GM21515 (cell line): ENCODE results near the gene PSD2.
A peak's percentile ranks its signal among the peaks of the same experiment; 100 is the strongest.

Source experiments
- ATAC-seq: cut with Tn5 transposase; IDR thresholded peaks from one replicate; pipeline ENCODE4 v1.9.1; 2021; ENCODE audit not compliant: unreplicated experiment

Gene PSD2

DNA sequence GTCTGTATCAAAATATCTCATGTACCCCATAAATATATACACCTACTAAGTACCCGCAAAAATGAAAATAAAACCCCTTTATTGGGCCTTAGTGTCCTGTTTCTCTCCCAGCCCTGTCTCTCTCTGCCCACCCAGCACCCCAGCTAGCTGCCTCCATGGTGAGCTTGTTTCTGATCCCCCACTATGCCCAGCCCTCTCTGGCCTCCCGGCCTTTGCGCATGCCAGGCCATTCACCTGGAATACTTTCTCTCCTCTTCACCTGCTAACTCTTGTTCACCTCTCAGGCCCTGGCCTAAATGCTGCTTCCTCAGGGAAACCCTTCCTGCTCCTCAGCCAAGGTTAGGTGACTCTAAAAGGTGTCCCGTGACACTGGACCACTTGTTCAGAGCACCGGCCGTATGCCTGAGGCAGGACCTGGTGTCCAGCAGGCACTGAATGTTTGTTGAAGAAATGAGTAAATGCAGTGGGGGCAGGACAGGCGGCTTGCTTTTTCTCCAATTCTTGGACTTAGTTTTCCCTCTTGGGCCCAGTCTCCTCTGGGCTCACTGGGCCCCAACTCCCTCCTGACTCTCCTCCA is 58.5 kb downstream of the PSD2 start:
- no peak for ATAC-seq

DNA sequence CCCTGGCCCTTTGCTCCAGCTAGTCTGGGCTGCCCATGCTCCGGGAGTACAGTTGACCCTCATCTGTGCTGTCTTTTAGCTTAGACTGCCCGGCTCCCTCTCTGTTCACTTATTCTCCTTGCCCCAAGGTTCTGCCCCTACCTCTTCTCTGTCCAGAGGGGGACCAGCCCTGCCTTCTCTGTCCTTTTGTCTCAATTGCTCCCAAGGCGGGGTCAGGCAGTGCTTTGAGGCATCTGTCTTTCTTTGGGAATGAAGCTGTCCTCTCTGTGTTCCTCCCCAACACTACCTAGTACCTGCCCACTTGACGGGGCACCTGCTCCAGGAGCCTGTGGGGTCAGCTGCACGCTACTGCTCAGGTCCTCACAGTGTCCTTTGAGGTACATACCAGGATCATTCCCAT is 59.3 kb downstream of the PSD2 start:
- no peak for ATAC-seq

DNA sequence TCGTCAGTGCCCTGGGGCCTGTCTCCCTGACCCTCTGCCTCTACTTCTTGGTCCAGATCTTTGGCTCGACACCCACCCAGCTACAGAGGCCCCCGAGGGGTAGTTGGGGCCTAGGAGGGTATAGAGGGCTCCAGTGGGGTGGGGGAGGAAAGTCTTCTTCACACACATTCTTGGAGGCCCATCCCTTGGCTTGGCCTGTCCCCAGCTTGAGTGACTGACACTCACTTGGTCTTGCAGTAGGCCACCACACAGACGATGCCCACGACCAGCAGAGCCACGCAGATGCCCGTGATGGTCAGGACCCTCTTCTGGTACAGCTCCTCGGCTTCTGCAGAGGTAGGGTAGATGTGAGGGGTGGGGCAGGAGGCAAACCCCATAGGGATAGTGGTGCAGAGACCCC is 59.8 kb downstream of the PSD2 start:
- no peak for ATAC-seq

DNA sequence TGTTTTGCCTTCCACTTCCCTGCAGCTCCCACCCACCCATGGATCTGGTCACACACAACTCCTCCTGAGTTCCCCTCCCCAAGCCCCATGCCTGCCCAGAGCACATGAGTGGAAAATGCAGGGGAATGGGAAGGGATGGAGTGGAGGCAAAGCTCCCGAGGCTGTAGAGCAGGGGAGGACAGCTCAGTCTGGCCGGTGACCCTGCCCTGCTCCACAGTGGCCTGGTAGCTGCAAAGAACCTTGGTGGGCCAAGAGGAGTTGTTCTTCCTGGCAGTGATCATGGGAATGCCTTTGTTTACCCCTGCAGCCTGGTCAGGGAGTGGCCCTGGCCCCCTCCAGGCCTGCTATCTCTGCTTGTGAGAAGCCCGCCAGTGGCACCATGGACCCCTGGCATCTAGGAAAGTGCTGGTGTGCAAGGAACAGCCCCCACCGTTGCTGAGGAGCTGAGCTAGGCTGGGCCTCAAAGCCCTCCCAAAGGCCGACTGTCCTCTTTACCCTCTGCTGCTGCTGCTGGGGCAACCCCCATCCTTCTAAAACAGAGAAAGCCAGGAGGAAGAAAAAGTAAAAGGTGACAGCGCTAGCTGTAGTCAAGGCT is 60.4 kb downstream of the PSD2 start:
- ATAC-seq = no peak

DNA sequence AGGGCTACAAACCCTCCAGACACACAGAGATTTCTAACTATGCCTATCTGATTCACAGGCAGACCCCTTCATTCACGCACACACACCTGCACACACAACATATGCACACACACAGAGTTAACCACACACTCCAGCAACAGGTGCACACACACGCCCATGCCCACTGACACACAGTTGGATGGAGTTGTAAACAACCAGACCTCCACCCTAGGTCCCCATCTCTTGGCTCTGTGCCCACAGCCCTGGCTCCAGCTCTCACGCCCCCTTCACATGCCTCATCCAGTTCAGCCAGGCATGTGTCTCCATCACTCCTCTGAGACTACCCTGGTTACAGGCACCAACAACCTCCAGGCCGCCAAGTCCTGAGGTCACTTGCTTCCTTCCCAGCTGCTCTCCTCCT is 61.1 kb downstream of the PSD2 start:
- no peak for ATAC-seq

DNA sequence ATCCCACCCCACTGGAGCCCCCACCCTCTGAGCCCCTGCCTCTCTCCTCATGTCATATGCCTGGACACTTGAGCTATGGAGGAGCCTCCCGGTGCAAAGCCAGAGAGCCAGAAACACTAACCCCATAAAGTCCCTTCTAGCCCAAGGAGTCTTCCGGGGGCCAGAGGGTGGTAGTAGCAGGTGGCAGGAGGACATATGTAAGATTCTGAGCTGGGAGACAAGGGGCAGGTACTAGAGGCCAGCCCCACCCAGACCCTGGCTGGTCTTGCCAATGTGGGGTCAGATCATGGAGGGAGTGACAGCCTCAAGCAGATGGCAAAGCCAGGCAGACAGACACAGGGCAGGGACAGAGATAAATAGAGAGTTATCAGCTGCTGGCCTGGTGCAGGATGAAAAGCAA is 63.4 kb downstream of the PSD2 start:
- no peak for ATAC-seq

DNA sequence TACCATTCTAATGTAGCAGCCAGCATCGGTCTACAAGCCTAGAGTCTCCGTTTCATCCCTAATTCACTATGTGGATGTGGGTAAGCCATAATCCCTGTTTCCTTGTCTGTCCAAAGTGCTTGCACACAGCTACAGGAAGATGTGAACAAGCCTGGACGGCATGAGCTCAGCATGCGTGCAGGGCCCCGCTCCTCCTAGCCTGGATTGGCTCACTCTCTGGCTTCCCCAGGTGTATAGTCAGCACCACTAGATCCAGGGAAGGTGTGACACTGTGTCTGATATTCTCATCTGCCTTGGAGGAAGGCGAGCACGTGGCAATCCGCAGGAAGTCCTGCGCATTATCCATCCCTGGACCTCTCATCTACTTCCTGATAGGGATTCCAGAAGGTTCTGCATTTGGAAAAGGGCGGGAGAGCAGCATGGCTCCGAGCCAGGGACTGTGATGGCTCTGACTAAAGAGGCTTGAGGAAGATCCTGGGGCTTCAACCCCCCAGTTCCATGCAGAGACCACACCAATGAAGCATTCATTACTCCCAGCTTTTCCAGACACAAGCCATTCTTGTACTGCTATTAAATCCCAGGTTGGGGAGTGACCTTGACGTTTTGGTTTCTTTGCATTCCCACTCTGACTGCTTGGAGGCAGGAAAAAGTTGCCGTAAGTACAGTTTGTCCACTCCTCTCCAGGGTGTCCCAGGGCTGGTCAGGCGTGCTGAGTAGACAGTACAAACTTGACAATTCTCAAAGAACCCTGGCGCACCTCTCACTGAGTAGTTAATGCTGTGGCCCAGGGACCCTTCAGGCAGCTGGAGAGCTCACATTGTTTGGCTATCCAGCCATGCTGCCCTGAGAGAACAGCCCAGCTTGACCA is 65.6 kb downstream of the PSD2 start:
- no peak for ATAC-seq

DNA sequence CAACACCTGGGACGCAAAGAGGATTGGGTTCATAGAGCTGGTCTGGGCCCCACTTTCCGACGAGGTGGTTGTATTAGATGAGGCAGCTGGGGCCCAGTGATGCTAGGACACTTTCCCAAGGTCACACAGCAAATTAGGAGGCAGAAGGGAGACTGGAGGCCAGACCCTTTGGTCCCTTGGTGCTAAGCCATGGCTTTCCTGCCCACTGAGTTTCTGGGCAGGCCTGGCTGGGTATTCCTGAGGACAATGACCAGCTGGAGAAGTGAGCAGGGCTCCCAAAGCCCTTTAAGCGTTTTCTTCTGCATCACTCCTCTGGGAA is 66.2 kb downstream of the PSD2 start:
- ATAC-seq = no peak

DNA sequence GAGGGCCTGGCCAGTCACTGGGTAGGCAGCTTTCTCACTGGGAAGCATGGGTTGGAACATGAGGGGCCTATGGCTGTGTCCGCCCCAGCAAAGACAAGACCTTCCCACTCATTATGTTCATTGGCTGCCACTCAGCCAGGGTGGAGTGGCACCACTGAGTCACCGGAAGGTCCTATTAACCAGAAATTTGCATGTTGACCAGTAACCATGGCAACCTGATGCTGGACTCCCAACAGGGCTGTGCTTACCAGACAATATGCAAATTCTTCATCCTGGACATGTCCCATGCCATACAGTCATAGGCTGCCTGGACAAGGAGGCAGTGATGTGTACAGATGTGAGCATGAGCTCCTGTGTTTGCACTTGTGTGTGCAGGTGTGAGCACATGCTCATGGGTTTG is 66.7 kb downstream of the PSD2 start:
- no peak for ATAC-seq

DNA sequence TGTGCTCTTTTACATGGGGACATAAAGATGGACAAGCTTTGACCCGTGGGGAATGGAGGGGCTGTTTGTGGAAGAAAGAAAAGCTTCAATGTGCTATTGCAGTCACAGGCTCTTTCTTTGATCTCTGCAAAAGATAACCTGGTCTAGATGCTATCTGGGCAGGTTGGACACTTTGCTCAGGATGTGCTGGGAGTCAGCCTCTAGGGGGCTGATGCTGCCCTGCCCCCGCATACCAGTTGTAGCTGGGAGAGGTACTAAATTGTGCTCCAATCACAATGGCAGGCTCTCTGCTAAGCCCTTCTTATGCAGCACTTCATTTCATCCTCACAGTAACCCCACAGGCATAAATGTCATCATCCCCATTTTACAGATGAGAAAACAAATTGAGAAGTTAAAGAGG is 67.2 kb downstream of the PSD2 start:
- no peak for ATAC-seq

DNA sequence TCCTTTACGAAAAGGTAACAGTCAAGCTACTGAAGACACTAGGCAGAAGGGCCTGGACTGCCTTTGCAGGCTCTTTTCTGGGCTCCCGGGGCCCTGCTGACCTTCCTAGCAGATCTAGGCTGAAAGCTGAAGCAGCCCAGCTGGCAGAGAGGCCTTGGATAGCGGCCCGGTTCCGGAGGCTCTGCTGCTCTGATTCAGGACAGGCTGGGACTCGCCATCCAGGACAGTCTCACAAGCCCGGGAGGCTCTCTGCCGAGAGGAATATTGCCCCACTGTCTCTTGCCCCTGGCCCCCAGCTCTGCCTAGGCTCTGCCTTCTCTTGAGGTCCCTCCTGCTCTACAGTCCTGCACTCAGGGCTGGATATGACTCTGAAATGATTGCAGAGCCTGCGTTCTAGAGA is 67.8 kb downstream of the PSD2 start:
- ATAC-seq = no peak

DNA sequence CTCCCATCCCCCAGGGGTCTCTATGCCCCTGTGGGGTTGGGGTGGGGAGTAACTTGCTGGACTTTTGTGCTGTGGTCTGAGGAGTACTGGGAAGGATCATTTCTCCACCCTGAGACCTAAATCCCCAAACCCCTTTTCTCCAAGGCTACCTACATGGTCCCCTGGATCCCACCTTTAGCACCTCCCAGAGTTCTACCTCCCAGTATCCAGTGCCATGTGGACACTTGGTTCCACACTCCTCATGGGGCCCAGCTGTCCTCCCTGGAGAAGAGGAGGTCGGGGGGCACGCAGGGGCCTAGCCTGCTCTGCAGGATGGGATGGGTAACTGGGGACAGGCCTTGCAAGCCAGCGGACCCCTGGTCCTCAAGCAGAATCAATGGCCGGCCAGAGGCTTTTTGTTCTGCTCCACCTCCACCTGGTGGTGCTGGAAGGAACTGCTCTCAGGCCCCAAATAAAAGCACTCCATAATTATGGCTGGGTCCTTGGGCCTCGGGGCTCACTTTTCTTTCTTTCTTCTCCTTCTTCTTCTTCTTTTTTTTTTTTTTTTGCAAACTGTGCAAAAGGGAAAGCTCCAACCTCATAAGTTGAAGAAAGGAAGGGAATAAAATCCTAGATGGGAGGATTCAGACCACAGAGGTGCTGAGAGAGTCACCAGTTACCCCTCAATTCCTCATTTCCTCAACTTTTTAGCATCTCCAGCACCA is 68.4 kb downstream of the PSD2 start:
- peak; percentile 68 for ATAC-seq

DNA sequence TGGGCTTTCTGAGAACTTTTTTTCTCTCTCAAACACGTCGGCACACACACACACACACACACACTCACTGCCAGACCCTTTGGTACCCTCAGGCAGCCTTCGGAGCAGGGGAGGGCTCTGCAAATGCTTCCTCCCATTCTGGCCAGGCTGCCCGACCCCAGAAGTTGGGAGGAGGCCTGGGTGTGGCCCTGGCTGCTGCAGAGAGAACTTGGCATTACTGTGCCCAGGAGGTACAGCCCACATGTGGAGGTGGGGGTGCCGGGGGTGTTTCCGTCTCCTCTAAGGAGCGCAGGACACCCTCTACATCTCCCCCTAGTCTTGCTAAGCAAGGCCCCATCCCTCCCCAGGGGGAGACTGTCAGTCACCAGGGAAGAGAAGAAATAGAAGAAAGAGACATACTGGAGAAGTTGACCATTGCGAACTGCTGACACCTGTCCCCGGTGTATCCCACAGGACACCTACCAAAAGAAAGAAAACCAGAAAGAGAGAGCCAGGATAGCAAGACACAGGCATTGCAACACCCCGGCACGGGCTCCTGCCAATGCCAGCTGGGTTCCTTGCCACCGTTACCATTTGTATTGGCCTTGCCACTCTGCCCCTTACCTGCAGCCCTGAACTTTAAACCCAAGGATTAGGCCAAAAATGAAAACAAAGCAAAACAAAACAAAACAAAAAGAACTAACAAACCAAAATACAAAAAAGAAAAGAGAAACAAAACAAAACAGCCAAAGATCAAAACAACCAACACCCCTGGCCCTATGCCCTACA is 69.3 kb downstream of the PSD2 start:
- no peak for ATAC-seq

DNA sequence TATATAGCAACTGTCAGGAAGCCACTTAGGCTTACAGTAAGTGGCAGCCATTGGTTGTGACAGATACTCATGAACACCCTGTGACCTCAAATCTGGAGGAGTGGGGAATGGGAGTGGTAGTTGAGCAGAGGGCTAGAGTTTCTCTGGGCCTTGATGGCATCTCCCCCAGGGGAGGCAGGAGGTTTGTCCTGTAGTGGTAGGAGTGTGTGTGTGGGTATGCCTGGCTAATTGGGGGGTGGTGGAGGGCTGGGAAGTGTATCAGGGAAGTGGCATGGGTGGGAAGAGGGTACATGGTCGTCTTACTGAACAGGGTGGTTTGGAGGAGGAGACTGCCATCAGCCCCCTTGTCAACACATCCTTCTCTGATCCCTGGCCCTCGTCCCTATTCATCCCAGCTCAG is 71.5 kb downstream of the PSD2 start:
- ATAC-seq = no peak

DNA sequence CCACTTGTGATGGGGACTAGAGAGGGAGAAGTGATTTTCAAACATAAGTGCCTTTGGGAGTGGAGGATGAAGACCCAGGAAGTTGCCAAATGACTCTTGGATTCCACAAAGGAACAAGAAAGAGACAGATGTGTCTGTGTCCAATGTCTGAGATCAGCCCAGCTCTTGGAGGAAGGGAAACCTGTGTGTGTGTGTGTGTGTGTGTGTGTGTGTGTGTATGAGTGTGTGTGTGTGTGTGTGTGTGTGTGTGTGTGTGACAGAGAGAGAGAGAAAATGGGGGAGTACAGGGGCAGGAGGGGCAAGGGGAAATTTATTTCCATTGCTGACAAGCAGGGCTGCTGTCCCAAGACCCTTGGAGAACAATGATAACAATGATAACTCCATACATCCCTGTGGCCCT is 72.0 kb downstream of the PSD2 start:
- ATAC-seq = no peak

DNA sequence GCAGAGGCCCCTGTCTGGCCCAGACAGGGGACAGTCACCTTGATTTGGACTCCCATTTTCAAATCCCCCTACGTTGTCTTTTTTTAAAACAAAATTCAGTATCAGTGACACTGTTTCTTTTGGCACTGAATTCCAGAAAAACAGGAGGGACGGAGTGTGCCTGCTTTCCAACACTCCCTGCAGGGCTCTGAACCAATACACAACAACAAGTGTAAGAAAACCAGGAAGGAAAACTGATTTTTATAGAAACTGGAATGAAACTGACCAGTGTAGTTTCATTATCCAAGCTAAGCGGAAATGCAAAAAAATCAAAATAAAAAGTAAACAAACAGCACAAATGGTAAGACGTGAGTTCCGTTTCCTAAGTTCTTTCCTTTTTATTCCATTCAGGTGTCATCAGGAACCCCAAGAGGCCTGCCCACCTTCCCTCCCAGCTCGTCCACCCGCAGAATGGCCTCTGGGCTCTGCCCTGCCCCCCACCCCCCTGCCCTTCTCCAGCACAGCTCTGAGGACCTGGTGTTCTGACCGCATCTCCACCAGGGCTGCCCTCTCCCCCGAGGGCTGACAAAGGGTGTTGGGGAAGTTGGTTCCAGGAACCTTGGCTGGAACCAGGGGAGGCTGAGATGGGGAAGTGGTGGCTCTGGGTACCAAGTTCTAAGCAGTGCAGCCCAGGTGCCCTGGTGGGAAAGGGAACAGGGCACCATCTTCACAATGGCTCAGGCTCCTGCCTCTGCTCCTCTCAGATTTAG is 73.6 kb downstream of the PSD2 start:
- ATAC-seq = no peak

DNA sequence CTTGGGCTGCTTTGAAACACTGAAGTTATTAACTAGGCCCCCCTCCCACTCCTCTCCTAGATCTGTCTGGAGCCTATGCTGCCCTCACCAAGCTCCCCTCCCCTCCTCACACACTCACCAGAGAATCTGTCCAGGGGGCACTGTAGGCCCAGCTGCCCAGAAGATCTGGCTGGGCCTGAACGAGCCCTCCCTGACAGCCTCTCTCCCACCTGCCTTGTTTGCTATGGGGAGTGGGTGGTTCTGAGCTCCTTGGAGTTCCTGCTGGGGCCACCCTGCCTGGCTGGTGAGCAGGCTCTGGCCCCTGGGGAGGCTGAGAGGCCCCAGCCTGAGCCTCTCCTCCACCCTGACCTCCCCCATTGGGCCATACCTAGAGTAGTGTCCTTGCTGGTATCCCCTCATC is 75.1 kb downstream of the PSD2 start:
- no peak for ATAC-seq

DNA sequence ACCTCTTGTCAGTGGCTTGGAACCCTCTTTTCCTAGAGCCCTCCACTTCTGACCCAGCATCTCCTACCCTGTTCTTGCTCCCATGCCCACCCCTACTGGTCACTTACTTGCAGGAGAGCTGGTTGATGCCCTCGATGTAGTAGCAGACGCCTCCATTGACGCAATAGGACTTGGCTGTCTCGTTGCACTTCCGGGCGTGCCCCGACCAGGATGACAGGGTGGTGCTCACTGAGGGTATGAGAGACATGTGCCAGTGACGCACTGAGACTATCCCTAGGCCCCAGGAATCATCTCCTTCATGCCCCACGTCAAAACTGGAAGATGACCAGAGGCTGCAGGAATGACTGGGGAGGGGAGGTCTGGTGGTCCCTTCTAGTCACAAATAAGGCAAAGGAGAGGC is 76.0 kb downstream of the PSD2 start:
- ATAC-seq = no peak

DNA sequence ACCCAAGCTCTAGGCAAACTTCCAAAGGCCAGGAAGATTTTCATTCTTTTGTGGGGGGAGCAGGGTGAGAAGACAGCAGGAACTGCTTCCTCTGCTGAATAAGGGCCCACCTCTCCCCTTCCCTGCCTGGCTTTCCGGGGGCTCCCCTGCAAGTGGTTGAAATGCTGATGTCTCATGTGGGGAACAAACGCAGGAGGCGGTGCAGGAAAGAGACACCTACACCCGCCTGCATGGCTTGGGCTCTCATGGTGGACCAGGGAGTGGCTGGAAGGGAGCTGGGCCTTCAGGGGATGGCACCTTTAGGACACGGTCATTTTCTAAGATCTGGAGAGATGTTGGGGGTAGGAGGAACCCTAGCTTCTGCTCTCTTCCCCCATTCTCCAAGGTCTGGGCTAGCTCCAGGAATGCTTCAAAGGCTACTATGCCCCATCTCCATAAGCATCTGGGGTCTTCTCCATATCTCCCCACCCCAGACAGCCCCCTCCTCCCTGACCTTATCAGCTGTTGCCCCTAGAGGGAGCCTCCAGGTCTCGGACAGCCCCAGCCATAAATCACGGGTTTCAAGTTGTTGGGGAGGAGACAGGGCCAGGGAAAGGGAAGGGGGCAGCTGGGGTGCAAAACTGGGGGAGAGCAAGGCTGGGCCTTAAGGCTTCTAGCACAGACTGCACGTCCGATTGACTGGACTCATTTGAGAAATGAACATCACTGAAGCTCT is 76.6 kb downstream of the PSD2 start:
- no peak for ATAC-seq
